ENCODE data around the gene SLC16A10. TPM values are rescaled to one million over a fixed set of nuclear protein-coding genes. Genes with fewer than 3 reads are reported as not detected.

Gene SLC16A10
- total RNA-seq, 1 experiment from 2014 or later = 0.18 TPM

- CTCF ChIA-PET = no interaction called here
- no peaks in the 10 kb centered on the region for H3K9me3 ChIP-seq (ENCODE audit: control insufficient read depth, insufficient read depth, low read depth, low read length)
- H3K4me3 ChIP-seq (ENCODE audit: low read depth in 2 of 2, low read length in 2 of 2) = no peak overlapping the region
- POLR2A ChIA-PET = no interaction called here
- H3K27me3 ChIP-seq (ENCODE audit: control insufficient read depth, insufficient read depth, low read length) = peaks cover 38% of the 10 kb centered on the region
- BruUV-seq (replicated peaks) = no TSS peak
- TF ChIP-seq, protein P1, sequence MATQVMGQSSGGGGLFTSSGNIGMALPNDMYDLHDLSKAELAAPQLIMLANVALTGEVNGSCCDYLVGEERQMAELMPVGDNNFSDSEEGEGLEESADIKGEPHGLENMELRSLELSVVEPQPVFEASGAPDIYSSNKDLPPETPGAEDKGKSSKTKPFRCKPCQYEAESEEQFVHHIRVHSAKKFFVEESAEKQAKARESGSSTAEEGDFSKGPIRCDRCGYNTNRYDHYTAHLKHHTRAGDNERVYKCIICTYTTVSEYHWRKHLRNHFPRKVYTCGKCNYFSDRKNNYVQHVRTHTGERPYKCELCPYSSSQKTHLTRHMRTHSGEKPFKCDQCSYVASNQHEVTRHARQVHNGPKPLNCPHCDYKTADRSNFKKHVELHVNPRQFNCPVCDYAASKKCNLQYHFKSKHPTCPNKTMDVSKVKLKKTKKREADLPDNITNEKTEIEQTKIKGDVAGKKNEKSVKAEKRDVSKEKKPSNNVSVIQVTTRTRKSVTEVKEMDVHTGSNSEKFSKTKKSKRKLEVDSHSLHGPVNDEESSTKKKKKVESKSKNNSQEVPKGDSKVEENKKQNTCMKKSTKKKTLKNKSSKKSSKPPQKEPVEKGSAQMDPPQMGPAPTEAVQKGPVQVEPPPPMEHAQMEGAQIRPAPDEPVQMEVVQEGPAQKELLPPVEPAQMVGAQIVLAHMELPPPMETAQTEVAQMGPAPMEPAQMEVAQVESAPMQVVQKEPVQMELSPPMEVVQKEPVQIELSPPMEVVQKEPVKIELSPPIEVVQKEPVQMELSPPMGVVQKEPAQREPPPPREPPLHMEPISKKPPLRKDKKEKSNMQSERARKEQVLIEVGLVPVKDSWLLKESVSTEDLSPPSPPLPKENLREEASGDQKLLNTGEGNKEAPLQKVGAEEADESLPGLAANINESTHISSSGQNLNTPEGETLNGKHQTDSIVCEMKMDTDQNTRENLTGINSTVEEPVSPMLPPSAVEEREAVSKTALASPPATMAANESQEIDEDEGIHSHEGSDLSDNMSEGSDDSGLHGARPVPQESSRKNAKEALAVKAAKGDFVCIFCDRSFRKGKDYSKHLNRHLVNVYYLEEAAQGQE (IDR thresholded peaks at IDR 0.05; ENCODE audit: insufficient read depth in 1 of 2, low read depth in 2 of 2, low read length in 1 of 2) = no peak
- TF ChIP-seq CTCF (IDR thresholded peaks at IDR 0.05) (no peak), SIN3A (IDR thresholded peaks at IDR 0.05; ENCODE audit: borderline replicate concordance, insufficient read depth, low read depth, low read length) (no peak), POLR2AphosphoS5 (IDR thresholded peaks at IDR 0.05; ENCODE audit: low read depth, low read length) (no peak), TCF7L2 (IDR thresholded peaks at IDR 0.05; ENCODE audit: low read depth, low read length) (no peak)
- in situ Hi-C loops (cut with HindIII; ENCODE audit: low pct_unique_long_range_greater_than_20kb, low sequenced_read_pairs) (no loop called here), intact Hi-C loops (cut with micrococcal nuclease; ENCODE audit: unreplicated experiment) (no loop called here)
- no peaks in the 10 kb centered on the region for H3K36me3 ChIP-seq (ENCODE audit: control insufficient read depth, insufficient read depth, low read length)
- no peaks in the 10 kb centered on the region for H3K4me1 ChIP-seq (ENCODE audit: control insufficient read depth, insufficient read depth, low read length)
- DNase-seq (ENCODE audit: low read depth, low spot score) = no peak
- no peak for ATAC-seq
- H3K27ac ChIP-seq (ENCODE audit: low read length) = no peak overlapping the region
Measured at GRCh38 chr6:111176038-111176759, 88.9 kb downstream of the SLC16A10 start.

GRCh38 chr6:111176760-111177099, 89.4 kb downstream of the SLC16A10 start:
- ATAC-seq (no peak), DNase-seq (ENCODE audit: low read depth, low spot score) (no peak)
- Histone ChIP-seq H3K27me3 (ENCODE audit: control insufficient read depth, insufficient read depth, low read length) (peaks cover 38% of the 10 kb centered on the region), H3K9me3 (ENCODE audit: control insufficient read depth, insufficient read depth, low read depth, low read length) (no peaks in the 10 kb centered on the region), H3K4me3 (ENCODE audit: low read depth in 2 of 2, low read length in 2 of 2) (no peak overlapping the region), H3K36me3 (ENCODE audit: control insufficient read depth, insufficient read depth, low read length) (no peaks in the 10 kb centered on the region), H3K4me1 (ENCODE audit: control insufficient read depth, insufficient read depth, low read length) (no peaks in the 10 kb centered on the region), H3K27ac (ENCODE audit: low read length) (no peak overlapping the region)
- intact Hi-C loops (cut with micrococcal nuclease; ENCODE audit: unreplicated experiment) = no loop called here
- no TSS peak for BruUV-seq (replicated peaks)
- CTCF ChIA-PET = no interaction called here
- no peak for TF ChIP-seq SIN3A (IDR thresholded peaks at IDR 0.05; ENCODE audit: borderline replicate concordance, insufficient read depth, low read depth, low read length)
- TF ChIP-seq, protein P1 (IDR thresholded peaks at IDR 0.05; ENCODE audit: insufficient read depth in 1 of 2, low read depth in 2 of 2, low read length in 1 of 2) = no peak
- no peak for TF ChIP-seq CTCF (IDR thresholded peaks at IDR 0.05)
- TF ChIP-seq POLR2AphosphoS5 (IDR thresholded peaks at IDR 0.05; ENCODE audit: low read depth, low read length) = no peak
- TF ChIP-seq TCF7L2 (IDR thresholded peaks at IDR 0.05; ENCODE audit: low read depth, low read length) = no peak
- in situ Hi-C loops (cut with HindIII; ENCODE audit: low pct_unique_long_range_greater_than_20kb, low sequenced_read_pairs) = no loop called here
- POLR2A ChIA-PET = no interaction called here
